Suprapubic skin (tissue), 3 donors: Measurements from ENCODE around the gene TAF13.

Experiments
- EP300 ChIP-seq: sonication (generic); formaldehyde crosslinking; IDR thresholded peaks from one replicate; pipeline ENCODE4 v1.6.1; 2017; ENCODE audit warnings: antibody characterized with exemption
- POLR2A ChIP-seq, 2 donors: fragments of 450-650 bp; IDR thresholded peaks; one replicate each; pipeline ENCODE4 v1.6.1; 2017; ENCODE audit warnings: antibody characterized with exemption in 2 of 2, mild to moderate bottlenecking in 2 of 2, moderate library complexity in 2 of 2
- TF ChIP-seq, protein P1 (sequence below), 2 donors: fragments of 200-600 bp in 1 of 2; fragments of 450-650 bp in 1 of 2; sonication (generic) in 1 of 2; IDR thresholded peaks; one replicate each; pipeline ENCODE4 v1.5.1; 2016 to 2019; ENCODE audit warnings: antibody characterized with exemption in 2 of 2, mild to moderate bottlenecking in 1 of 2, moderate library complexity in 1 of 2

- TF ChIP-seq, protein P1, sequence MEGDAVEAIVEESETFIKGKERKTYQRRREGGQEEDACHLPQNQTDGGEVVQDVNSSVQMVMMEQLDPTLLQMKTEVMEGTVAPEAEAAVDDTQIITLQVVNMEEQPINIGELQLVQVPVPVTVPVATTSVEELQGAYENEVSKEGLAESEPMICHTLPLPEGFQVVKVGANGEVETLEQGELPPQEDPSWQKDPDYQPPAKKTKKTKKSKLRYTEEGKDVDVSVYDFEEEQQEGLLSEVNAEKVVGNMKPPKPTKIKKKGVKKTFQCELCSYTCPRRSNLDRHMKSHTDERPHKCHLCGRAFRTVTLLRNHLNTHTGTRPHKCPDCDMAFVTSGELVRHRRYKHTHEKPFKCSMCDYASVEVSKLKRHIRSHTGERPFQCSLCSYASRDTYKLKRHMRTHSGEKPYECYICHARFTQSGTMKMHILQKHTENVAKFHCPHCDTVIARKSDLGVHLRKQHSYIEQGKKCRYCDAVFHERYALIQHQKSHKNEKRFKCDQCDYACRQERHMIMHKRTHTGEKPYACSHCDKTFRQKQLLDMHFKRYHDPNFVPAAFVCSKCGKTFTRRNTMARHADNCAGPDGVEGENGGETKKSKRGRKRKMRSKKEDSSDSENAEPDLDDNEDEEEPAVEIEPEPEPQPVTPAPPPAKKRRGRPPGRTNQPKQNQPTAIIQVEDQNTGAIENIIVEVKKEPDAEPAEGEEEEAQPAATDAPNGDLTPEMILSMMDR (IDR thresholded peaks at IDR 0.05): peak; percentile 73 to 89
- TF ChIP-seq EP300 (no peak), POLR2A (IDR thresholded peaks at IDR 0.05) (peak; percentile 94 to 98)
Measured at GRCh38 chr1:109099938-109100773, 24.4 kb upstream of the TAF13 start.
